Mucosa of descending colon (tissue), 3 donors: Measurements from ENCODE around the gene STON2. TPM values are rescaled to one million over a fixed set of nuclear protein-coding genes. Genes with fewer than 3 reads are reported as not detected.

Experiments
- ATAC-seq: fragments of 200-7000 bp; cut with Tn5 transposase; one replicate; pipeline ENCODE4 v1.9.1; 2020; ENCODE audit warnings: mild to moderate bottlenecking, moderate library complexity
- DNase-seq, 3 donors: peaks; one replicate each; pipeline ENCODE4 v3.0.0-alpha.2; 2020
- H3K36me3 ChIP-seq: fragments of 200-600 bp; one replicate; pipeline ENCODE4 v1.8.0; 2021; ENCODE audit warnings: low read depth, mild to moderate bottlenecking
- H3K4me1 ChIP-seq: fragments of 200-600 bp; one replicate; pipeline ENCODE4 v1.8.0; 2021; ENCODE audit warnings: low read depth, mild to moderate bottlenecking
- H3K4me3 ChIP-seq: fragments of 200-600 bp; one replicate; pipeline ENCODE4 v1.8.0; 2021; ENCODE audit warnings: mild to moderate bottlenecking
- H3K9me3 ChIP-seq: fragments of 200-600 bp; one replicate; pipeline ENCODE4 v1.8.0; 2021; ENCODE audit warnings: mild to moderate bottlenecking
- CTCF ChIP-seq: fragments of 200-600 bp; IDR thresholded peaks from one replicate; pipeline ENCODE4 v1.8.0; 2022; ENCODE audit warnings: antibody characterized with exemption, mild to moderate bottlenecking
- intact Hi-C, 2 donors: fragments of 100-400 bp; cut with DNase I in 1 of 2; cut with micrococcal nuclease in 1 of 2; formaldehyde crosslinking; loops; one replicate each; pipeline versions ENCODE4 v1.11.0 to v1.11.1; 2022; cut with DNase I, micrococcal nuclease
- total RNA-seq, 3 donors: library from RNA; stranded (reverse); fragmentation: NEBNext Ultra II Directional in 2 of 3; extraction: Animal tissue kit (Norgen Biotek cat#: 25700) in 2 of 3; gene quantifications; one replicate each; pipeline versions ENCODE4 v1.2.1 to v1.2.4, GENCODE V29; 2021 to 2023
- donor health status: DM: no; HTN: no; CAD: no; lungs with moderate emphysema.
- donor health status: DM: no; HTN: no; CAD: no.
- donor health status: DM: no; HTN: yes; CAD: no.

The STON2 gene
- total RNA-seq, 3 donors from 2014 or later, result 17.1 to 31.1 (median 20.7) TPM

- Histone ChIP-seq H3K4me3 (no peak overlapping the region), H3K4me1 (no peaks in the 10 kb centered on the region), H3K9me3 (no peaks in the 10 kb centered on the region), H3K36me3 (no peaks in the 10 kb centered on the region)
- peak; percentile 37 for ATAC-seq
- DNase-seq, result no peak
- TF ChIP-seq CTCF, result no peak
- intact Hi-C loops, result no loop called here
These were observed 77.0 kb downstream of the STON2 start for GRCh38 chr14:81323093-81323492.

GRCh38 chr14:81319946-81320345 is 80.2 kb downstream of the STON2 start:
- no peak for DNase-seq
- no peak overlapping the region for H3K4me3 ChIP-seq
- H3K4me1 ChIP-seq, result no peaks in the 10 kb centered on the region
- H3K36me3 ChIP-seq, result no peaks in the 10 kb centered on the region
- no peak for ATAC-seq
- no peaks in the 10 kb centered on the region for H3K9me3 ChIP-seq
- no peak for TF ChIP-seq CTCF
- intact Hi-C loops, result no loop called here

GRCh38 chr14:81319314-81319713 is 80.8 kb downstream of the STON2 start:
- intact Hi-C loops, result no loop called here
- DNase-seq (no peak), ATAC-seq (no peak)
- H3K4me1 ChIP-seq, result no peaks in the 10 kb centered on the region
- no peak overlapping the region for H3K4me3 ChIP-seq
- no peaks in the 10 kb centered on the region for H3K36me3 ChIP-seq
- no peaks in the 10 kb centered on the region for H3K9me3 ChIP-seq
- no peak for TF ChIP-seq CTCF

- no peak for ATAC-seq
- intact Hi-C loops, result no loop called here
- no peak for DNase-seq
These were observed 84.8 kb downstream of the STON2 start for GRCh38 chr14:81315341-81315740.

GRCh38 chr14:81314443-81315175 is 85.5 kb downstream of the STON2 start:
- DNase-seq, result no peak
- ATAC-seq, result no peak
- H3K4me1 ChIP-seq, result no peaks in the 10 kb centered on the region

More at GRCh38 chr14:81315341-81315740, 84.8 kb downstream of the STON2 start:
- Histone ChIP-seq H3K36me3 (no peaks in the 10 kb centered on the region), H3K9me3 (no peaks in the 10 kb centered on the region), H3K4me1 (no peaks in the 10 kb centered on the region), H3K4me3 (no peak overlapping the region)
- no peak for TF ChIP-seq CTCF

More at GRCh38 chr14:81314443-81315175, 85.5 kb downstream of the STON2 start:
- intact Hi-C loops, result no loop called here
- TF ChIP-seq CTCF, result no peak
- Histone ChIP-seq H3K4me3 (no peak overlapping the region), H3K9me3 (no peaks in the 10 kb centered on the region), H3K36me3 (no peaks in the 10 kb centered on the region)
